ENCODE measurements around the gene ALOX5AP.

Gene ALOX5AP

DNA sequence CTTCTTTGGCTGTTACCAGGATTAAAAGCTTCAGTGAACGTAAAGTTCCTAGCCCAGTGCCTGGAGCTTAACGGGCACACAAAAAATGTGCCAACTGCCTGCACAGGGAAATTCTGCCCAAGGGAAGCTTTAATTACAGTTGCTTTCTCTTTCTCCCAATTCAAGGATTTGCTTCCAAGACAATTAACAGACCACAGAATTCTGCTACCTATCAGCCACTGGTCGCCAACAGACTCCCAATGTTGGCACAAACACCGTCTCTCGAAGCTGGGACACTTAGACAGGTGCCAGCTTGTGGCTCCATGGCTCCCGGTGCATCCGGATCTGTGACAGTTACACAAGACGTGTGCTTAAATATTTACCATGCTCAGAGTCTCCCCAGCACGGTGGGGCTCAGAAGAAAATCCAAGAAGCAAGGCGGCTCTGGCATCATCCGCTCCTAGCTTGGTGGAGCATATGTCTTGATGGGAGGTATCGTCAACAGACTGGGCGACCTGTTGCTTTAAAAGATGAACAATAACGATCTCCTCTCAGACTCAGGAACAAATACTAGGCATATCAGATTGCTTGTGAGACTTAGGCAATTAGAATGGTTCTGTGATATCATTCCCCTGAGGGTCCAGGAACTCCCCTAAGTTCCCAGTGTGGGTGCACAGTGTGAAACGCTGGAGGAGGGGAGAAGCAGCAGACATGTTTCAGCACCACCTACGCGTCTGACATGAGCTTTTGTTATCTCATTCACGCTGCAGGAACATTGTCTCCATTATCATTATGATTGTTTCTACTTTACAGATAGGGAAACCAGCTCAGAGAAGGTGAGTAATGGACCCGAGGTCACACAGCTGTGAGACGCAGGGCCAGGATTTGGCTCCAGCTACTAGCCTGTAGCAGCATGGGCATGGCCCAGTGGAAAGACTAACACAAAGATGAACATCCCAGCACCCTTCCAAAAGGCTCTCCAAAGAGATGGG lies 61.6 kb downstream of the ALOX5AP start:
- DNase-seq (ENCODE audit: low read depth in 2 of 2) = no peak

DNA sequence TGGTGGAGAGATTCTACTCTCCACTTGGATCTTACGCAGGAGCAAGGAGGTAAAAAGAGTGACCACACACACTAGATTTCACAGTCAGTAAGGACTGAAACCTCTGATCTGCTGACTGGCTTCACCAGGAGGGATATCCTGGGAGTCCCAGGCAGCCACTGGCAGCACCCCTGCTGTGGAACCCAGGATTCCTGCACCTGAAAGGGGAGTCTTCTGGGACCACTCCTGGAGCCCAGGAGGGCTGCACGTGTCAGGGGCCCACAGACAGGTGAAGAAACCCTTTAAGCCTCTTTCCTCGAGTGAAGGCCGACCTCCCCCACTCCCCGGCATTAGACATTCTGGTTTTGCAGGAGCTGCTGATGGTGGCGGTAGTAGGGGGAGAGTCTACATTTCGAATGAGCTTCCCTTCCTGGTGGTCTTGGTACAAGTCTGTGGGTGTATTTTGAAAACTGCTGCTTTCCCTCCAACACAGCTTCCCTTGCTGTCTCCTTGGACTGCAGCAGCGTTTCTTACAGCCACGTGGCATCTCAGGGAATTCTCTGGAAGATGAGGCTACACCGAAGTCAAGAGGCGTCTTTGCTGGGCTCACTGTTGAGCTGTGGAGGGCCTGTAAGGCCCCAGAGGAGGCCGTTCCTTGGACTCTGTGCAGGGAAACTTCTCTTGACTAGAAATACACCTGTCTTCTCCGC lies 62.6 kb downstream of the ALOX5AP start:
- no peak for DNase-seq (ENCODE audit: low read depth in 2 of 2)

DNA sequence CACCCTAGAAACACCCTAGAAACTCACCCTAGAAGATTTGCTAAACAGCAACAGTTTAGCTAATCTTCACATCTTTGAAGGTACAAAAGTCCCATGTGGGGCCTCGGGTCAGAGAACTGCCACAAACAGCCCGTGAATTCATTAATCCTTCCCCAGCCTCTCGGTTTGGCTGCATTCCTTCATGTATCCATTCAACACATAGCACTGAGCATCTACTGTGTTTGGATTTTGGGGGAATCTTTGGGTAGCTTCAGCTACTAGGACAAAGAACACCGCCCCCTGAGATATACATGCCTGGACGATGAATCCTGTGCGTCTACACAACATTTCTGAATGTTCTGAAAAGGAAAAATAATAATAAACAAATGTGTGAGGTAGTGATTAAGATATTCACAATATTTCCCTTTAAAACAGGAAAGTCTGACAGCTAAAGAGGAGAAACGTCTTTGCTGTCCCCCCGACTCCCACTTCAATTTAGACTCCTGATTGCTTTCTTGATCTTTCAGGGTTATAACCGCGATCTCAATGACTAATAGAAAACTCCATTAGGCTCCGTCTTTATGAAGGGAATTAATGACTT lies 63.5 kb downstream of the ALOX5AP start:
- no peak for DNase-seq (ENCODE audit: low read depth in 2 of 2)

DNA sequence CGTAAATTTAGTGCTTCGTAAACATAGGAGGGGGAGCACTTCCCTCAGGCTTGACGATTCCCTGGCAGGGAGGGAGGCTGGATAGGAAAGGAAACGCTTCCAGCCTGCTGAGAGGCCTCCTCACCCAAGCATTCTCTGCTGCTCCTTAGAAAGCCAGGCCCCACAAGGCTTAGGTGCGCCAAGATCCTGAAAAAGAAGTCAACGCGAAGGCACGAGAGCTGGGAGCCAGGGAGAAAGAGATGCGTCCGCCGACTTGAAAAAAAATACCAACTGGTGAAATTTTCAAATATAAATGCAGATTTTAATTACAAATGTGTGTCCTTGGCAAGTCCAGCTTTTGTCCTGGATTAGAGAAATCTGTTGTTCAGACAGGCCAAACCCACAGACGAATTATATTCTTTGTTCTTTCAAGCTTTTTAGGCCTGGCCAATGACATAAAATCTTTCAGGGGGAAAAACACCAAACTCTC lies 64.0 kb downstream of the ALOX5AP start:
- no peak for DNase-seq (ENCODE audit: low read depth in 2 of 2)

DNA sequence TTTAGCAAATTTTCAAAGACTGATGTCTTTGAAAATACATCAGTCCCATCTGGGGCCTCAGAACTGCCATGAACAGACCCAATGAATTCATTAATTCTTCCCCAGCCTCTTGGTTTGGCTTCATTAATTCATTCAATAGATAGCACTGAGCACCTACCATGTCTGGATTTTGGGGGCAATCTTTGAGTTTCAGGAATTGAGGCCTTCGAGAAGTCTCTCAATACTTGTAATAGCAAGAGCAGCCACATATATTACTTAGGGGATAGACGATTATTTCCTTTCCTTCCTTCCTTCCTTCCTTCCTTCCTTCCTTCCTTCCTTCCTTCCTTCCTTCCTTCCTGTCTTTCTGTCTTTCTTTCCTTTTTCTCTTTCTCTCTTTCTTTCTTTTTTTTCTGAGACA lies 64.8 kb downstream of the ALOX5AP start:
- no peak for DNase-seq (ENCODE audit: low read depth in 2 of 2)

DNA sequence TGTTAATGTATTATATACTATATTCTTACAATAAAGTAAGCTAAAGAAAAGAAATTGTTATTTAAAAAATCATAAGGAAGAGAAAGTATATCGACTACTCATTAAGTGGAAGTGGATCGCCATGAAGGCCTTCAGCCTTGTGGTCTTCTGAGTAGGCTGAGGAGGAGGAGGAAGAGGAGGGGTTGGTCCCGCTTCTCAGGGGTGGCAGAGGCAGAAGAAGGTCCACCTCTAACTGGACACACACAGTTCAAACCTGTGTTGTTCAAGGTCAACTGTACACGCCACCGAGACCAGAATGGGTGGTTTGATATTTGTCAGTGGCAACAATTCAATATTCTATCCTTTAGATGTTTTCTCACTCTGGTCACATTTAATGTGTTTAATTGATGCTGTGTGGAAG lies 67.2 kb downstream of the ALOX5AP start:
- no peak for DNase-seq (ENCODE audit: low read depth in 2 of 2)

DNA sequence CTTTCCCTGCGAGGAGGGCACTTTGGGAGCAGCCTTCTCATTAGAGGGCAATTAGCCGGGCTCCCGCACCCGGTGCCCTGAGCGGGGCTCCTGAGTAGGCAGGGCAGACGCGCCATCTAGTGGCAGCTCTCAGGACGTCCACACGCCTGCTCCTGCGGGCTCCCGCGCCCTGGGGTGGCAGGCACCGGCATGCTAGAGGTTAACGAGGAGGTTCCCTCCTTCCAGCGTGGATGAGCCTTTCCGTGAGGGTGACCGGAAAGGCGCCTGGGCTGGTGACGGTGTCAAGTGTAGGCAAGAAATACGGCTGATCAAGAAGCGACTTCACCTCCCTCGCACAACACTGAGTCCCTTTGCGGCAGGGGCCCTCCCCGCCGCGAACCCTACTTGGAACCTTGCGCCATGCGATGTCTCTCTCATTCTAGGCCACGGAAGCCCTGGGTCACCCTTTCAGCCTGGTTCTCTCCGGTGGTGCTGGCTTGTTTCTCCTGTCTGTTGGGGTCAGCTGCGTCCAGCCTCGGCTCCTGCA lies 67.7 kb downstream of the ALOX5AP start:
- DNase-seq (ENCODE audit: low read depth in 2 of 2) = peak; percentile 51 to 56

DNA sequence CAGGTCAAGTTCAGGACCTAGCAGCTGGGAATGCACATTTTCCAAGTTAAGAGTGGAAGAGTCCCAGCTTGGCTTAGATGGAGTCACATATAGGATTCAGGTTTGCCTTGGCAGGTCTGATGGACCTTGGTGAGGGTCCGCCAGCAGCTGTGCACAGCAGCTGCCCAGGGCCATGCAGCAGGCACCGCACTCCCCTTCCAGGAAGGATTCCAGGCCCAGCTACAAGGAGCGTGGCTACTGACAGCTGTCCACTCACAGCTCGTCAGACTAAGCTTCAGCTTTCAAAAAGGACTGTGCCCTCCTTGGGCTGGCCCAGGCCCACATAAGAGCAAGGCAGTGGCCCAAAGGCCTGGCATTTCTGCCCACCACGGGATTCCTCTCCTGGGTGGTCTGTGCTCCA lies 68.4 kb downstream of the ALOX5AP start:
- DNase-seq (ENCODE audit: low read depth in 2 of 2) = no peak

DNA sequence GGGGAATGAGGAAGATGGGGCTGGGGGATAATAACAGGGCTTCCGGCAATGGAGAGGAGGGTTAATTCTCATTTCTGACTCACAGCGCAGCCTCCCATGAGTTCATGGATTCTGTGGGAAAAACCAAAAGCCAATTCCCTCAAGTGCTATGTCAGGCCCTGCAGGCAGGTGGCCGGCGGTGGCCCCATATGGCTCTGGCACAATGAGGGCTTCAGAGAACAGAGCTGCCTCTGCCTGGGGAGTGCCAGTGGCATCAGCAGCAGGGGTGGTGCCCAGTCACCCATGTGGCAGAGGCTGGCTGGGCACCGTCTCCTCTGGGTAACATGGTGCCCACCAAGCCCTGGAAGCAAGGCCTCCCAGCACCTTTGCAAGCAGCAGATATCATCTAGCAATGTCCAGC lies 69.1 kb downstream of the ALOX5AP start:
- no peak for DNase-seq (ENCODE audit: low read depth in 2 of 2)

DNA sequence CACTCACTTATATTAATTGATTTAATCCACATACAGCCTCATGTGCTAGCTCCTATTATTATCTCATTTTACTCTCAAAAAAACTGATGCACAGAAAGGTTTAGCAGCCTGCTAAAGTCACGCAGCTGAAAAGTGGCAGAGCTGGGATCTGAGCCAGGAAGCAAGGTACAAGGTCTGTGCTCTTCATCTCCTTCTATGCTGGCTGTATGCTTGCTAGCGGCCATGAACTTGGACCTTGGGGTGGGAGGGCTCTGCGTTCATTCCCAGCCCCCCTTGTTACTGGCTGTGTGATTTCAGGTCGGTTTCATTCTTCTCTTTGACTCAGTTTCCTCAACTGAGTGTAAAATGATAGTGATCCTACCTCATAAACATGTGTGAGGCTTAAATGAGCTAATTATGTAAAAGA lies 69.8 kb downstream of the ALOX5AP start:
- DNase-seq (ENCODE audit: low read depth in 2 of 2) = no peak

DNA sequence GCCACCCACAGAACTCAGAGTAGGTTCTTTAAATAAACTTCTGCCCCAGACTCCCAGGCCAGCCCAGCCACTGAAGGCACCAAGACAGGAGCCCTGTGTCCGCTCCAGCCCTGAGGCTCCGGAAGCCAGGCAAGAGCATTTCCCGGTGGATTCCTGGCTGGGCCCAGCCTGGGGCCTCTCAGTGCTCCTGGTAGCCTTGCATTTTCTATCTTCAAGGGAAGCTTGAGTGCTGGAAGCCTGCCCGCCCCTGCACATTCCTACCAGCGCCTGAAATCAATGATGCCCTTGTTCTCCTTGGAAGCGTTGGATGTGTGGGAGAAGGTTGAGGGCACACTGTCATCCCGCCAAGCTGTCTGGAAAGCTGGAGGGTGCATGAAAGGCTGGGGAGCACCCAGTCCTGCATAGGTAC lies 70.3 kb downstream of the ALOX5AP start:
- no peak for DNase-seq (ENCODE audit: low read depth in 2 of 2)

DNA sequence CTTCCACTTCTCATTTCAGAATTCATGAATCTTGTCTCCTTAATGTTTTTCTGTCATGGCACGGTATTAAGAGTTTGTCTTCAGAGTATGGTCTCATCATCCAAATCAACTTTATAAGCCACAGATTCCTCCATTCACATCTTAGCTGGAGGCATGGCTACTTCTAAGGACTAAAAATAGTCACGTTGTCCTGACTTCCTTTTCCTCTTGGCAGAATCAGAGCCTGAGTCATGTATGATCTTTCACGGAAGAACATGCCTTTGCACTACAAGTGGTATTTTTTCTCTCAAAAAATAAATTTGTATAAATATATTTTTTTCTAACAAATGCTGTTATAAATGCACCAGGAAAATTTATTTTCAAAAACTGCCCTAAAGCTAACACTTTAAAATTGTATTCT lies 71.4 kb downstream of the ALOX5AP start:
- no peak for DNase-seq (ENCODE audit: low read depth in 2 of 2)

DNA sequence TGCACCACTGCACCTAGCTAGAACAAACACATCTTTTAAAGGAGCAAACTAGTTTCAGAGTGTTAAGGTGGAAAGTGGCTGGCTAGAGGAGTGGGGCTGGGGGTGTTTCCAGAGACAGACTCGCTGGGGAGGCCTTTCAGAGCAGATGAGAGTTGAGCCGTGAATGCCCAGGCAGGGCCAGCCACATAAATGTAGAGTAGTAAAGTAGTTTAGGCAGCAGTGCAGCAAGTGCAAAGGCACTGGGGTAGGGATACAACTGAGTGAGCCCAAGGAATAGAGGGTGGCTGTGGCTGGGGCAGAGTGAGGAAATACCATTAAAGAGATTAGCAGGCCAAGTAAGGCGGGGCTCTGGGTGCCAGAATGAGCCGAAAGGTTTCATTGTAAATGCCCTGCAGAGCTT lies 72.0 kb downstream of the ALOX5AP start:
- DNase-seq (ENCODE audit: low read depth in 2 of 2) = no peak

DNA sequence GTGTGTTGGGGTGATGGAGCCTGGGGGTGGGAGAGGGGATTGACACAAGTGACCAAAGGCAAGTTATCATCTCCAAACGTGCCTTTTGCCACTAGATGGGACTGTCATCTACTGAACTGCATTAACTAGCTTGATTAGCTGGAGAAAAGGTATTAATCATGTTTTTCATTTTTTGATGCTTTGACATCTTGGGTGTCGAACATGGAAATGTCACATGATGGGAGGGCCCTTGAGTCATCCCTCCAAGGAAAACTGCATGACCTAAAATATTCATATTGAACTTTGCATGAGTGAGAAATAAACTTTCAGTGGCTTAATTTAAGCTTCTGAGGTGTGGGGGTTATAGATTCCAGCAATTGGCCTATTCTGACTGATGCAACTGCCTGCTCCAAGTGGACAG lies 73.3 kb downstream of the ALOX5AP start:
- DNase-seq (ENCODE audit: low read depth in 2 of 2) = no peak

DNA sequence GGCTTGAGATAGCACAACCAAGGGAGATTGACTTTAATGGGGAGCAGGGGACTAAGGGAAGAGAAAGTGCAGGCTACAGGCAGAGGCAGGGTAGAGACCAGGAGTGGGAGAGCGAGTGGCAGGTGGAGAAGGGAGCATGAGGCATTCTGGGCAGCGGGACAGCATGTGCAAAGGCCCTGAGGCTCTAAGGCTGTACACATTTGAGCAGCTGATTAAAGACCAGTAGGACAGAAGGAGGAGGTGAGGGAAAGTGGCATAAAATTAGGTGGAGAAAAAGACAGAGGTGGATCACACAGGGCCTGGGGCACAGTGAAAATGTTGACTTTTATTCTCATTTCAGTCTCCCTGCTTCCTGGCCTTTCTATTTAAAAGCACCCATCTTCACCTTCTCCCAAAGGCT lies 74.4 kb downstream of the ALOX5AP start:
- DNase-seq (ENCODE audit: low read depth in 2 of 2) = no peak

DNA sequence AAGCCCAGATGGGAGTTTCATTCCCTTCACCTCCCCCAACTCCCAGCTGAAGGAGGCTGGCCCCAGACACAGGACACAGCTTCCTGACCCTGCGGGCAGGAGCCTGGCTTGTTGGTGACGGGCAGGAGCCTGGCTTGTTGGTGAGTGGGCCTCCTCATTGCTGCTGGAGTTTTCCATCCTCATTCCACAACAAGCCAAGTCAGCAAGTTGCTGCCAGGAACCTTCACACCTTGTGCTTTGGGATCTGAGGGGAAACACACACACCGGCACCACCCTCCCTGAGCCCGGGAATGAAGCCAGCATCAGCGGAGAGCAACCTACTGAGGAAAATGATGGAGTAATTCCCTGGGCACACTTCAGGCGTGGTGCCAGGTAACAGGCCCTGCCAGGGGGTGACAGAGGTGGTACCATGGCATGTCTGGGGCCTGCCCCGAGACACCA lies 74.9 kb downstream of the ALOX5AP start:
- DNase-seq (ENCODE audit: low read depth in 2 of 2) = no peak

DNA sequence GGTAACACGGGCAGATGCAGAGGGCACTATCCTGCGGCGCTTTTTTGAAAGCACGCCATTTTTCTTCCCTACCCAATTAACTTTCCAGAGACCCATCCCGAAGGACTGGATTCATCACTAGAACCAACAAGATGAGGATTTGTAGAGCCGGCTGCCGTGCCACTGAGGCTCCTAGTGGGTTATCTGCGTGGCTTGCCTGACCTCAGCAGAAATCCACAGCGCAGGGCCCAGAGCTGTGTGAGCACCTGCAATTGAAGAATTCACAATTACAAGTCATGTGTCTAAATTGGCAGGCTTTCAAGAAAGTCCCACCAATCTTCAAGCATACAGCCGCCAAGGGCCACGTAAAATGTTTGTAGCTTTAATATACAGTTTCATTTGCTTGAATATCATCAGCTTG lies 75.5 kb downstream of the ALOX5AP start:
- DNase-seq (ENCODE audit: low read depth in 2 of 2) = no peak

Measured in stimulated activated CD8-positive, alpha-beta memory T cell treated with anti-CD3 and anti-CD28 coated beads, Interleukin-15, amount 100 ng/mL, for 4 hours (primary cell).